Cardiac muscle cell (in vitro differentiated cells and primary cell): ENCODE results near the gene TRABD2B. TPM values are rescaled to one million over a fixed set of nuclear protein-coding genes. Genes with fewer than 3 reads are reported as not detected.

Experiments
- DNase-seq, 2 donors: peaks; one replicate each; pipeline versions ENCODE4 v3.0.0 to v3.0.0-alpha.2; 2010 to 2017; ENCODE audit warnings: low read depth in 1 of 2, low spot score in 1 of 2
- H3K27ac ChIP-seq: fragments of 200-600 bp; sonication (generic); 2 replicates; pipeline ENCODE4 v1.5.1; 2016
- H3K27me3 ChIP-seq: fragments of 200-600 bp; sonication (generic); 2 replicates; pipeline ENCODE4 v1.6.0; 2016; ENCODE audit warnings: control low read depth
- H3K36me3 ChIP-seq: fragments of 200-600 bp; sonication (generic); 2 replicates; pipeline ENCODE4 v1.5.1; 2016; ENCODE audit warnings: control low read depth
- H3K4me1 ChIP-seq: fragments of 200-600 bp; sonication (generic); 2 replicates; pipeline ENCODE4 v1.8.1; 2017; ENCODE audit warnings: low read depth, mild to moderate bottlenecking, mixed run types
- H3K4me3 ChIP-seq: fragments of 200-600 bp; sonication (generic); 2 replicates; pipeline ENCODE4 v1.5.1; 2016; ENCODE audit warnings: mild to moderate bottlenecking
- H3K9me3 ChIP-seq: fragments of 200-600 bp; sonication (generic); 2 replicates; pipeline ENCODE4 v1.5.1; 2017; ENCODE audit warnings: low read depth, mild to moderate bottlenecking, control low read depth
- CTCF ChIP-seq: IDR thresholded peaks from 2 replicates; pipeline ENCODE4 v1.5.1; 2012; ENCODE audit warnings: low read depth, mild to moderate bottlenecking, low read length
- polyA plus RNA-seq: library from polyadenylated mRNA; unstranded; fragments of >200 nt; fragmentation: Nextera tagmentation; extraction: Ambion mirVana; gene quantifications from 2 replicates; pipeline ENCODE4 v1.2.1, GENCODE V29; 2016
- total RNA-seq: library from RNA; depleted of rRNA; stranded (reverse); fragments of >200 nt; gene quantifications from 2 replicates; pipeline ENCODE4 v1.2.3, GENCODE V29; 2016

Gene TRABD2B
- total and polyA plus RNA-seq, 2 experiments from 2014 or later: 0.60 to 0.82 TPM

DNA sequence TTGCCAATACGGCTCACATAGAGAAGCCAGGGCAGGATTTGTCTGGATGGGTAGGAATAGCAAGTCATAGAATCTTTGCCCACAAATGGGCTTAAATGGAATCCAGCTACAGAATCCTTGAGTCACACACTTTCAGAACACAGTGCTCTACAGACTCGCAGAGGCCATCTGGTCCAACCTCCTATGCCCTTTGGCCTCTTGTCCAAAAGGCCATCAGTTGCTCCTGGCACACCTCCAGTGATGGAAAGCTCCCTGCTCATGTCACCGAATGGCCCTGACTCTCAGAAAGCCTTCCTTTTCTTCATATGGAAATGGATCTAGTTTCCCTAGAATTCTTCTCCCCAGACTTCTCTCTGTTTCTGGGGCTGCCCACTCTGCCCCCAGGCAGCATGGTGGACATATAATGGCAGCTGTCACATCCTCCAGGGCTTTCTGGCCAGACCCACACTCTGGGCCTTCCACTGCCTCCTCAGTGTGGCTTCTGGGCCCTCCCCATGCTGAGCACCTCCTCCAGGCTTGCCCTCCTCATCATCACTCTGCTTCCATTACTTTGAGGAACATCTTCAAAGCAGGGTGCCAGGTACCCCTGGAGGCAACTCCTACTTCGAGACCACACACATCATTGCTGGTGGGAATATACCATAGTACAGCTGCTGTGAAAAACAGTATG, 33.6 kb upstream of the TRABD2B start:
- no peak for DNase-seq
- H3K4me1 ChIP-seq: peaks cover 5% of the 10 kb centered on the region
- TF ChIP-seq CTCF: no peak
- no peaks in the 10 kb centered on the region for H3K27me3 ChIP-seq
- no peaks in the 10 kb centered on the region for H3K9me3 ChIP-seq
- H3K36me3 ChIP-seq: no peaks in the 10 kb centered on the region
- H3K4me3 ChIP-seq: no peak overlapping the region
- no peak overlapping the region for H3K27ac ChIP-seq

DNA sequence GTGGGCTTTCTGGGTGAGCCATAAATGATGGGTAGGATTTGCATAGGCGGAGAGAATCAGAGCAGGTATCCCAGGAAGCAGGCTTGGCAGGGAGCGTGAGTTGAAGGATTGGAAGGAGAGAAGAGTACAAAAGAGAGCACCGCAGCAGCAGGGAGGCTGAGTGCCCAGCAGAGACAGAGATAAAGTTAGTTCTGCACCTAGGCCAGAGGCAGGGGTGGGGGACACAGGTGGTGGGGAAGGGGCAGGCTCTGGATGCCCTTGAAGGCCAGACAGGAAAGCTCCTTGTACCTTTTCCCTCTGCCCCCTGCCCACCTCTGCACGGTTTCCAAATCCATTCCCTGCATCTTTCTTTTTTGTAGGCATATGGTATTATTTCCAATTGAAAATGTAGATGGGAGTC, 33.0 kb upstream of the TRABD2B start:
- H3K36me3 ChIP-seq: no peaks in the 10 kb centered on the region
- no peak for DNase-seq
- H3K27me3 ChIP-seq: no peaks in the 10 kb centered on the region
- no peak for TF ChIP-seq CTCF
- H3K4me3 ChIP-seq: no peak overlapping the region
- no peak overlapping the region for H3K27ac ChIP-seq
- H3K9me3 ChIP-seq: no peaks in the 10 kb centered on the region
- peaks cover 9% of the 10 kb centered on the region for H3K4me1 ChIP-seq

DNA sequence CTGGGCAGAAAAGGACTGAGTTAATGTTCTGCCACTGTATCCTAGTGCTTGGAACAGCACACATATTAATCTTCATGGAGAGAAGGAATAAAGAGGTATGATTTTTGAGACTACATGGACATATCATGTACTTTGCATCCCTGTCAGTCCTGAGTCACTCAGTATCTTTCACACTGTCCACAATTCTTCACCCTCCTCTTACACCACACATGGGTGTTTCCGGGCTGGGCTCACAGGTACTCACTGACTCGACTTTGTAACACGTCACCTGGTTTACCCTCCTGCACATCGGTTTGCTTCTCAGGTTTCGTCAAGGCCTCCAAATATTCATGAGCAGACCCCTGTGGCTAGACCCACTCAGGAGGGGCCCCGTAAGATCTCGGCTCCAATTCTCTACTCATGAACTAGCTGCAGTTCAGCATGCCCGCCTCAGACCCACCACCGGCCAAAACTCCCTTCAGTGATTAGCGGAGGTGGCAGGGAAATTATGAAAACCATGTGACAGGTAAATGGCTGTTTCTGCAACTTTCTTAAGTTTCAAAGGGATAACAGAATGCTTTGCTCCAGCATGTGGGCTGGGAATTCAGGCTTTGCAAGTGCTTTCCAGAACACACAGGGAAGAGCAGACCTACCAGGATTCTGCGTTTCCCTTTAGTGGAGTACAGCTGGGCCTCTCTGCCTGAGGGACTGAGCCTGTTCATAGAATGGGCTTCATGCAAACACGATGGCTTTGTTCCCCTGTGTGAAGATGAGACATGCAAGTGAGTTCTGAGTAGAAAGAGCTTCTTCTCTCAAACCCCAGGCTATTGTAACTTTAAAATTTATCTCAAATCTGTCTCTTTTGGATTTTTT, 31.3 kb upstream of the TRABD2B start:
- no peak overlapping the region for H3K27ac ChIP-seq
- H3K4me1 ChIP-seq: peaks cover 14% of the 10 kb centered on the region
- H3K36me3 ChIP-seq: no peaks in the 10 kb centered on the region
- TF ChIP-seq CTCF: no peak
- H3K27me3 ChIP-seq: no peaks in the 10 kb centered on the region
- no peak overlapping the region for H3K4me3 ChIP-seq
- no peaks in the 10 kb centered on the region for H3K9me3 ChIP-seq
- DNase-seq: no peak

GRCh38 chr1:48027533-48027835, 30.3 kb upstream of the TRABD2B start:
- Histone ChIP-seq H3K9me3 (no peaks in the 10 kb centered on the region), H3K36me3 (no peaks in the 10 kb centered on the region), H3K4me3 (no peak overlapping the region), H3K27ac (no peak overlapping the region), H3K4me1 (peaks cover 14% of the 10 kb centered on the region), H3K27me3 (no peaks in the 10 kb centered on the region)
- no peak for DNase-seq
- TF ChIP-seq CTCF: no peak

- Histone ChIP-seq H3K27ac (no peak overlapping the region), H3K4me1 (peaks cover 14% of the 10 kb centered on the region), H3K4me3 (no peak overlapping the region), H3K27me3 (no peaks in the 10 kb centered on the region), H3K36me3 (no peaks in the 10 kb centered on the region), H3K9me3 (no peaks in the 10 kb centered on the region)
- no peak for DNase-seq
- TF ChIP-seq CTCF: no peak
These were observed 29.7 kb upstream of the TRABD2B start for GRCh38 chr1:48026701-48027532.
